Sigmoid colon (tissue), 7 donors: ENCODE data around the gene SEC61G. TPM values are rescaled to one million over a fixed set of nuclear protein-coding genes. Genes with fewer than 3 reads are reported as not detected.

Source experiments
- DNase-seq: peaks from one replicate; pipeline ENCODE4 v3.0.0-alpha.2; 2019
- H3K27ac ChIP-seq, 4 donors: fragments of 200-600 bp; sonication (generic); one replicate each; pipeline ENCODE4 v1.5.1; 2016 to 2019; ENCODE audit warnings: mild to moderate bottlenecking in 1 of 4
- H3K27me3 ChIP-seq, 3 donors: fragments of 200-600 bp; sonication (generic); one replicate each; pipeline ENCODE4 v1.5.1; 2019; ENCODE audit warnings: mild to moderate bottlenecking in 1 of 3
- H3K36me3 ChIP-seq, 4 donors: fragments of 200-600 bp; sonication (generic); one replicate each; pipeline ENCODE4 v1.5.1; 2016 to 2019
- H3K4me1 ChIP-seq, 4 donors: fragments of 200-600 bp; sonication (generic); one replicate each; pipeline ENCODE4 v1.5.1; 2017 to 2019
- H3K4me3 ChIP-seq, 4 donors: fragments of 200-600 bp; sonication (generic); one replicate each; pipeline ENCODE4 v1.5.1; 2017 to 2019; ENCODE audit warnings: mild to moderate bottlenecking in 2 of 4, moderate library complexity in 1 of 4
- H3K9me3 ChIP-seq, 4 donors: fragments of 200-600 bp in 3 of 4; sonication (generic) in 3 of 4; one replicate each; pipeline versions ENCODE4 v1.5.1 to v1.6.1; 2013 to 2019
- CTCF ChIP-seq, 4 experiments: fragments of 450-650 bp in 3 of 4; fragments of 200-600 bp in 1 of 4; IDR thresholded peaks; one replicate each; pipeline ENCODE4 v1.5.1; 2016 to 2019; ENCODE audit warnings: antibody characterized with exemption in 4 of 4, mild to moderate bottlenecking in 3 of 4, moderate library complexity in 2 of 4
- EP300 ChIP-seq, 4 donors: sonication (generic); formaldehyde crosslinking; IDR thresholded peaks; one replicate each; pipeline ENCODE4 v1.6.1; 2017; ENCODE audit warnings: antibody characterized with exemption in 4 of 4
- POLR2A ChIP-seq, 2 donors: fragments of 450-650 bp; IDR thresholded peaks; one replicate each; pipeline ENCODE4 v1.6.1; 2016; ENCODE audit warnings: antibody characterized with exemption in 2 of 2, mild to moderate bottlenecking in 2 of 2, moderate library complexity in 2 of 2
- POLR2AphosphoS5 ChIP-seq, 4 donors: sonication (generic); formaldehyde crosslinking; IDR thresholded peaks; one replicate each; pipeline ENCODE4 v1.6.1; 2017; ENCODE audit warnings: antibody characterized with exemption in 4 of 4
- WGBS, 2 donors: extraction: QIAGEN DNeasy Blood & Tissue Kit; methylation state at CpG; one replicate each; pipeline ENCODE4 v1.1.7; 2013; 5-methylcytosine and 5-hydroxymethylcytosine counted together
- intact Hi-C: fragments of 100-400 bp; cut with DNase I; formaldehyde crosslinking; loops from one replicate; pipeline ENCODE4 v1.15.1; 2023
- polyA plus RNA-seq, 3 donors: library from polyadenylated mRNA; stranded (reverse); fragments of 200-250 nt; gene quantifications; one replicate each; pipeline ENCODE4 v1.2.3, GENCODE V29; 2013
- total RNA-seq, 4 donors: library from RNA; depleted of rRNA; stranded (reverse); fragments of >200 nt; gene quantifications; one replicate each; pipeline ENCODE4 v1.1.0, GENCODE V29; 2016
- donor health status: healthy with polysubstance abuse.
- donor health status: Bipolar disorder and iron deficiency.
- donor health status: healthy.

The SEC61G gene
- total and polyA plus RNA-seq, 7 donors, result 231 to 771 (median 451) TPM

GRCh38 chr7:54785261-54785660 lies 26.2 kb upstream of the SEC61G start:
- Histone ChIP-seq H3K4me1 (peaks cover 0 to 8% (median 4%) of the 10 kb centered on the region in 4 donors), H3K9me3 (no peaks in the 10 kb centered on the region), H3K4me3 (no peak overlapping the region), H3K36me3 (no peaks in the 10 kb centered on the region), H3K27ac (no peak overlapping the region), H3K27me3 (no peaks in the 10 kb centered on the region)
- 78 to 81% methylated on average over 8 of the region's 8 CpGs for WGBS, 2 donors
- TF ChIP-seq EP300 (IDR thresholded peaks at IDR 0.05) (no peak), CTCF (IDR thresholded peaks at IDR 0.05) (no peak), POLR2AphosphoS5 (IDR thresholded peaks at IDR 0.05) (no peak), POLR2A (IDR thresholded peaks at IDR 0.05) (no peak)
- intact Hi-C loops, result no loop called here
- DNase-seq, result no peak

GRCh38 chr7:54783952-54784351 lies 24.9 kb upstream of the SEC61G start:
- no peak for TF ChIP-seq CTCF (IDR thresholded peaks at IDR 0.05)
- TF ChIP-seq POLR2AphosphoS5 (IDR thresholded peaks at IDR 0.05), result no peak
- no peak for TF ChIP-seq POLR2A (IDR thresholded peaks at IDR 0.05)
- no peak for TF ChIP-seq EP300 (IDR thresholded peaks at IDR 0.05)
- Histone ChIP-seq H3K4me1 (peaks cover 0 to 7% (median 4%) of the 10 kb centered on the region in 4 donors), H3K27ac (no peak overlapping the region), H3K4me3 (no peak overlapping the region), H3K9me3 (no peaks in the 10 kb centered on the region), H3K36me3 (no peaks in the 10 kb centered on the region), H3K27me3 (no peaks in the 10 kb centered on the region)
- intact Hi-C loops, result no loop called here
- WGBS, 2 donors, result 83 to 89% methylated on average over 4 of the region's 4 CpGs
- DNase-seq, result no peak

- intact Hi-C loops, result no loop called here
- no peaks in the 10 kb centered on the region for H3K27me3 ChIP-seq
- no peak overlapping the region for H3K4me3 ChIP-seq
- H3K36me3 ChIP-seq, result no peaks in the 10 kb centered on the region
- 80 to 86% methylated on average over 8 of the region's 8 CpGs for WGBS, 2 donors
- H3K27ac ChIP-seq, result no peak overlapping the region
- DNase-seq, result no peak
- H3K9me3 ChIP-seq, result no peaks in the 10 kb centered on the region
- H3K4me1 ChIP-seq, result no peaks in the 10 kb centered on the region
- TF ChIP-seq POLR2AphosphoS5 (IDR thresholded peaks at IDR 0.05) (no peak), EP300 (IDR thresholded peaks at IDR 0.05) (no peak), CTCF (IDR thresholded peaks at IDR 0.05) (no peak), POLR2A (IDR thresholded peaks at IDR 0.05) (no peak)
These were observed 23.8 kb upstream of the SEC61G start for GRCh38 chr7:54782829-54783228.

- H3K36me3 ChIP-seq, result no peaks in the 10 kb centered on the region
- TF ChIP-seq POLR2A (IDR thresholded peaks at IDR 0.05) (no peak), EP300 (IDR thresholded peaks at IDR 0.05) (no peak), POLR2AphosphoS5 (IDR thresholded peaks at IDR 0.05) (no peak), CTCF (IDR thresholded peaks at IDR 0.05) (no peak)
- H3K4me1 ChIP-seq, result no peaks in the 10 kb centered on the region
- no peak overlapping the region for H3K4me3 ChIP-seq
- no peak overlapping the region for H3K27ac ChIP-seq
- H3K9me3 ChIP-seq, result no peaks in the 10 kb centered on the region
- no peaks in the 10 kb centered on the region for H3K27me3 ChIP-seq
- intact Hi-C loops, result no loop called here
- no peak for DNase-seq
- 91 to 96% methylated on average over 10 of the region's 10 CpGs for WGBS, 2 donors
These were observed 23.3 kb upstream of the SEC61G start for GRCh38 chr7:54782314-54782713.
